Neural crest cell (in vitro differentiated cells): ENCODE measurements around the gene UNC13B. TPM values are rescaled to one million over a fixed set of nuclear protein-coding genes. Genes with fewer than 3 reads are reported as not detected.

Experiments
- DNase-seq: peaks from one replicate; pipeline ENCODE4 v3.0.0; 2021; ENCODE audit warnings: low read depth, mixed read lengths, low spot score
- H3K27ac Mint-ChIP-seq: one replicate; pipeline ENCODE4 v1.8.0; 2021; ENCODE audit warnings: mild to moderate bottlenecking, mixed read lengths; ENCODE audit not compliant: unreplicated experiment
- H3K27me3 Mint-ChIP-seq: 2 replicates; pipeline ENCODE4 v1.8.0; 2021; ENCODE audit warnings: low read depth, mild to moderate bottlenecking, mixed read lengths
- H3K36me3 Mint-ChIP-seq: 2 replicates; pipeline ENCODE4 v1.8.0; 2021; ENCODE audit warnings: low read depth, mild to moderate bottlenecking, mixed read lengths
- H3K4me1 Mint-ChIP-seq: 2 replicates; pipeline ENCODE4 v1.8.0; 2021; ENCODE audit warnings: mixed read lengths
- H3K4me3 Mint-ChIP-seq: one replicate; pipeline ENCODE4 v1.8.0; 2021; ENCODE audit warnings: mild to moderate bottlenecking, mixed read lengths
- H3K9me3 Mint-ChIP-seq: 2 replicates; pipeline ENCODE4 v1.8.0; 2021; ENCODE audit warnings: mixed read lengths
- total RNA-seq: library from RNA; stranded (reverse); gene quantifications from 2 replicates; pipeline ENCODE4 v1.2.1, GENCODE V29; 2021
- TF ChIP-seq, protein P1 (sequence below): fragments of 200-600 bp; sonication (generic); conservative IDR thresholded peaks from 2 replicates; pipeline ENCODE4 v1.5.0; 2021; ENCODE audit warnings: antibody characterized with exemption, mild to moderate bottlenecking

UNC13B gene
- total RNA-seq, 1 donor from 2014 or later: 56.9 TPM

DNA sequence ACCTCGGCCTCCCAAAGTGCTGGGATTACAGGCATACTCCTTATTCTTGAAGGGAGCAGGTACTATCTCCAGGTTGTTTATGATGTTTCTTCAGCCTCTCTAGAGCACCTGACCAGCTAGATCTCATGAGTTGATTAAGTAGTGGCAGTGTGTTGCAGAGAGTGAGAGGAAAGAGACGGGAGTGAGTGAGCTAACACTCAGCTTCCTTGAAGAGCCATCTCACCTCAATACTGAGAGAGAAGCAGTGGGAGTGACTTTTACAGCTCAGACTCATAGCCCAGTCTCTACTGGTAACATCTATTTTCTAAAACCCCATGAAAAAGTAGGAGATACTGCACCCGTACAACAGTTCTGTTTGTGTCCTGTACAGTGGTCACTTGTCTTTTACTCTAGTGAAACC, 284.2 kb downstream of the UNC13B start:
- no peak for DNase-seq
- Mint-ChIP-seq H3K27me3 (peaks cover 35% of the 10 kb centered on the region), H3K4me3 (no peak overlapping the region), H3K36me3 (no peaks in the 10 kb centered on the region), H3K9me3 (no peaks in the 10 kb centered on the region), H3K27ac (no peak overlapping the region), H3K4me1 (no peaks in the 10 kb centered on the region)
- TF ChIP-seq, protein P1, sequence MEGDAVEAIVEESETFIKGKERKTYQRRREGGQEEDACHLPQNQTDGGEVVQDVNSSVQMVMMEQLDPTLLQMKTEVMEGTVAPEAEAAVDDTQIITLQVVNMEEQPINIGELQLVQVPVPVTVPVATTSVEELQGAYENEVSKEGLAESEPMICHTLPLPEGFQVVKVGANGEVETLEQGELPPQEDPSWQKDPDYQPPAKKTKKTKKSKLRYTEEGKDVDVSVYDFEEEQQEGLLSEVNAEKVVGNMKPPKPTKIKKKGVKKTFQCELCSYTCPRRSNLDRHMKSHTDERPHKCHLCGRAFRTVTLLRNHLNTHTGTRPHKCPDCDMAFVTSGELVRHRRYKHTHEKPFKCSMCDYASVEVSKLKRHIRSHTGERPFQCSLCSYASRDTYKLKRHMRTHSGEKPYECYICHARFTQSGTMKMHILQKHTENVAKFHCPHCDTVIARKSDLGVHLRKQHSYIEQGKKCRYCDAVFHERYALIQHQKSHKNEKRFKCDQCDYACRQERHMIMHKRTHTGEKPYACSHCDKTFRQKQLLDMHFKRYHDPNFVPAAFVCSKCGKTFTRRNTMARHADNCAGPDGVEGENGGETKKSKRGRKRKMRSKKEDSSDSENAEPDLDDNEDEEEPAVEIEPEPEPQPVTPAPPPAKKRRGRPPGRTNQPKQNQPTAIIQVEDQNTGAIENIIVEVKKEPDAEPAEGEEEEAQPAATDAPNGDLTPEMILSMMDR: no peak

DNA sequence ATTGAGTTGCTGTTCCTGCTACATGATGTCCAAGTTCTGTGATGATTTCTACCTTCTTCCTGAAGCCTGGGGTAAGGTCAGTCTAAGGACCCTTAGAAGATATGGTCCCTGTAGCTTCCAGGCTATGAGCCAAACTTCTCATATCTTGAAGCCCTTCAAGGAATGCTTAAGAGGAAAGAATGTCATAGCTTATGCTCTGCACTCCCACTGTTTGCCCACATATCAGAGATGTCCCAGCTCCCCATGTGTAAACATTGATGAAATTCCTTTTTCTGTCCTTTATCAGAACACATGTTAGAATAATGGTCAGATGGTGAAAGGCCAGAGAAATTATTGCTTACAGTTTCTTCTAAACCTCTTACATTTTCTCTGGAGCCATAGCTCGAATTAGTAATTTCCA, 286.7 kb downstream of the UNC13B start:
- Mint-ChIP-seq H3K27me3 (peaks cover 38% of the 10 kb centered on the region), H3K4me3 (no peak overlapping the region), H3K36me3 (no peaks in the 10 kb centered on the region), H3K27ac (no peak overlapping the region), H3K9me3 (no peaks in the 10 kb centered on the region), H3K4me1 (no peaks in the 10 kb centered on the region)
- no peak for DNase-seq
- TF ChIP-seq, protein P1: no peak

DNA sequence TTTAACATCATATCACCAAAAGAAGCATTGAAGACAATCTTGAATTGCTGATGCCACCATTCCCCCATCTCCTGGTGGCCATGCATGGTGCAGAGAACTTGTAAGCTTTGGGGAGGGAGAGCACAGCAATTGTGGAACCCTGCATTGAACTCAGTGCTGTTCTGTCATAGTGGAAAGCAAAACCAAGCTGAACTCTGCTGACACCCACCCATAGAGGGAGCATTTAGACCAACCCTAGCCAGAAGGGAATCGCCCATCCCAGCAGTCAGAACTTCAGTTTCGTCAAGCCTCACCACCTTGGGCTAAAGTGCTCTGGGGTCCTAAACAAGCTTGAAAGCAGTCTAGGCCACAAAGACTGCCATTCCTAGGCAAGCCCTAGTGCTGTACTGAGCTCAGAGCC, 290.7 kb downstream of the UNC13B start:
- no peak overlapping the region for H3K4me3 Mint-ChIP-seq
- peaks cover 3% of the 10 kb centered on the region for H3K36me3 Mint-ChIP-seq

DNA sequence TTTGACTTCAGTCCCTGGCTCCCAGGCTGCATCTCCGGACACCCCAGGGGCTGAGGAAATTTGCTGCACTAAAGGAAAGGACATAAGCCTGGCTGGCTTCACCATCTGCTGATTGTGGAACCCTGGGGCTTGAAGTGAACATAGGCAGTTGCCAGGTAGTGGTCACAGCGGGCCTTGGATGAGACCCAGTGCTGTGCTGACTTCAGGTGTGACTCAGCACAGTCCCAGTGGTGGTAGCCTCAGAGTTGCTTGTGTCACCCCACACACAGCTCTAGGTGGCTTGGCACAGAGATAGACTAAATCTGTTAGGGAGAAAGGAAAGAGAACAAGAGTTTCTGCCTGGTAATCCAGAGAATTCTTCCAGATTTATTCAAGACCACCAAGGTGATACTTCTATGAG, 292.0 kb downstream of the UNC13B start:
- DNase-seq: no peak
- Mint-ChIP-seq H3K27me3 (peaks cover 26% of the 10 kb centered on the region), H3K4me1 (peaks cover 5% of the 10 kb centered on the region), H3K4me3 (no peak overlapping the region), H3K9me3 (peaks cover 6% of the 10 kb centered on the region), H3K27ac (no peak overlapping the region), H3K36me3 (peaks cover 3% of the 10 kb centered on the region)
- TF ChIP-seq, protein P1: no peak

More for the DNA sequence above, 290.7 kb downstream of the UNC13B start:
- Mint-ChIP-seq H3K27ac (no peak overlapping the region), H3K9me3 (peaks cover 6% of the 10 kb centered on the region), H3K27me3 (peaks cover 36% of the 10 kb centered on the region), H3K4me1 (peaks cover 5% of the 10 kb centered on the region)
- TF ChIP-seq, protein P1: no peak
- no peak for DNase-seq

Other genes with a start within 250 kb of the UNC13B start
- 0.63 and 1.2 TPM in 2 replicates for gene PHF24, start 203.7 kb upstream of the UNC13B start, total RNA-seq
- gene DNAJB5, start 172.3 kb upstream of the UNC13B start, total RNA-seq: 27.1 and 28.7 TPM in 2 replicates
- 368 and 374 TPM in 2 replicates for gene VCP, start 89.4 kb upstream of the UNC13B start, total RNA-seq
- 115 and 126 TPM in 2 replicates for gene FANCG, start 82.1 kb upstream of the UNC13B start, total RNA-seq
- gene PIGO, start 65.4 kb upstream of the UNC13B start, total RNA-seq: 24.3 and 28.3 TPM in 2 replicates
- 184 and 186 TPM in 2 replicates for gene STOML2, start 58.9 kb upstream of the UNC13B start, total RNA-seq
- gene ATOSB, start 46.1 kb upstream of the UNC13B start, total RNA-seq: 12.2 and 15.2 TPM in 2 replicates